AML-193 (cell line): ENCODE data around the gene DNASE1L3.
A peak's percentile ranks its signal among the peaks of the same experiment; 100 is the strongest.
"Not testable (repeated sequence)": the region's sequence is repeated elsewhere in the genome, so short reads cannot be mapped to it uniquely, and the experiment has no call there.

Experiments
- DNase-seq, 2 experiments: peaks; one replicate each; lab custom pipeline; 2025; lab: John Stamatoyannopoulos, UW

Gene DNASE1L3

GRCh38 chr3:58210761-58211460, at the start of gene DNASE1L3:
Gene DNASE1L3, minus strand, starts transcription at chr3:58210972. Its CDS starts 66 bp downstream, at chr3:58210906.
- no peak for DNase-seq

- peak in 1 of 2 experiments; percentile 22 for DNase-seq
Observed at GRCh38 chr3:58260261-58260731, 49.5 kb upstream of the DNASE1L3 start.

- DNase-seq: no peak
Observed at GRCh38 chr3:58258392-58259055, 47.8 kb upstream of the DNASE1L3 start.

- no peak for DNase-seq
Observed at GRCh38 chr3:58256511-58256910, 45.7 kb upstream of the DNASE1L3 start.

GRCh38 chr3:58256061-58256460, 45.3 kb upstream of the DNASE1L3 start:
- DNase-seq: no peak

- no peak for DNase-seq
Observed at GRCh38 chr3:58254144-58254543, 43.4 kb upstream of the DNASE1L3 start.

GRCh38 chr3:58251631-58252035, 40.9 kb upstream of the DNASE1L3 start:
- no peak for DNase-seq

GRCh38 chr3:58250093-58250707, 39.4 kb upstream of the DNASE1L3 start:
- no peak for DNase-seq

- no peak for DNase-seq
Observed at GRCh38 chr3:58249358-58250092, 38.8 kb upstream of the DNASE1L3 start.

- no peak for DNase-seq
Observed at GRCh38 chr3:58246148-58247047, 35.6 kb upstream of the DNASE1L3 start.

- DNase-seq: no peak
Observed at GRCh38 chr3:58243976-58244585, 33.3 kb upstream of the DNASE1L3 start.

GRCh38 chr3:58242860-58243259, 32.1 kb upstream of the DNASE1L3 start:
- not testable (repeated sequence) for DNase-seq

GRCh38 chr3:58242340-58242739, 31.6 kb upstream of the DNASE1L3 start:
- DNase-seq: no peak

- no peak for DNase-seq
Observed at GRCh38 chr3:58241306-58242044, 30.7 kb upstream of the DNASE1L3 start.

GRCh38 chr3:58238830-58239229, 28.1 kb upstream of the DNASE1L3 start:
- no peak for DNase-seq

- peak; percentile 63 to 68 for DNase-seq
Observed at GRCh38 chr3:58237941-58238681, 27.3 kb upstream of the DNASE1L3 start.

- peak; percentile 70 to 74 for DNase-seq
Observed at GRCh38 chr3:58237238-58237940, 26.6 kb upstream of the DNASE1L3 start, which contains the start of gene ABHD6. Gene ABHD6, plus strand, starts transcription at chr3:58237792. Its CDS starts 18,795 bp downstream, at chr3:58256587.

- no peak for DNase-seq
Observed at GRCh38 chr3:58236527-58237237, 25.9 kb upstream of the DNASE1L3 start.
